ENCODE measurements around the gene IQCM. TPM values are rescaled to one million over a fixed set of nuclear protein-coding genes. Genes with fewer than 3 reads are reported as not detected.
"Not testable (repeated sequence)": the region's sequence is repeated elsewhere in the genome, so short reads cannot be mapped to it uniquely, and the experiment has no call there.

IQCM gene
- total and polyA plus RNA-seq, 2 donors = not detected

DNA sequence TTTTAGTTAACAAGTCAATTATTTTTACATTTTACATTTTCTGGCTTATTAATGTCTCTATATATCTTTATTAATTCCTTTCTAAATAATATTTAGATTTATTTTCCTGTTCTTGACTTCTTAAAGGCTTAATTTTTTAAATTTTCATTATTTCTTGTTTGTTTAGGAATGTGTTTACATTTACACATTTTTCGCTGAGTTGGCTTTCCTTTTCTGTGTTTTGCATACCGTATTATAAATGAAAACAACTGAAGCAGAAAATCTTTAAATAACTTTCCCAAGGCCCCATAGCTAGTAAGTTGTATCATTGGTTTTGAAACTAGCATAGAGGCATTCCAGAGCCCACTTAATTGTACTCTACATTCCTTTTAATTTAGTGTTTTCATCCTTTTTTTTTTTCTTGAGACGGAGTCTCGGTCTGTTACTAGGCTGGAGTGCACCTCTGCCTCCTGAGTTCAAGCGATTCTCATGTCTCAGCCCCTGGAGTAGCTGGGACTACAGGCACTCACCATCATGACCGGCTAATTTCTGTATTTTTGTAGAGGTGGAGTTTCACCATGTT is 261.6 kb downstream of the IQCM start:
- 83% methylated on average over 6 of the region's 6 CpGs for WGBS
- H3K4me3 ChIP-seq (ENCODE audit: low read depth, low read length) = no peak overlapping the region
- no peaks in the 10 kb centered on the region for H3K4me1 ChIP-seq (ENCODE audit: insufficient read depth)
- no peaks in the 10 kb centered on the region for H3K36me3 ChIP-seq (ENCODE audit: insufficient read depth)
- H3K27ac ChIP-seq (ENCODE audit: low read depth) = no peak overlapping the region
- no peak for DNase-seq (ENCODE audit: extremely low spot score)

DNA sequence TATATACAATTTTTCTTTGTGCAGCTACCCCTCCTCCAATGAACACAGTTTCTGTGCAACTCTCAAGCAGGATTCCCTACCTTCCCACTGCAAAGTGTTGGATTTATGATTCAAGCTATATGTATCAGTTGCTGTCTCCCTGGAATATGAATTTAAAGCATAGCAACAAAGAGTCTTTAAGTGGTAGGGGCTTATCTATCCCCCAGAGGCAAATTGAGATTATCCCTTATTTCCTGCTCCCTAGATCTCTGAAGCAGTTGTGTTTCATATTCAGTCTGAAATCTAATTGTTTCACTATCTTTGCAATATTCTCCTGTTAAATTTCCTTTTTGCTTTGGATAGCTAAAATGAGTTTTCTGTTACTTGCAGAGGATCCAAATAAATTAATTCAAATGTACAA is 263.0 kb downstream of the IQCM start:
- no peaks in the 10 kb centered on the region for H3K4me1 ChIP-seq (ENCODE audit: insufficient read depth)
- no peak overlapping the region for H3K4me3 ChIP-seq (ENCODE audit: low read depth, low read length)
- H3K27ac ChIP-seq (ENCODE audit: low read depth) = no peak overlapping the region
- no peak for DNase-seq (ENCODE audit: extremely low spot score)
- H3K36me3 ChIP-seq (ENCODE audit: insufficient read depth) = no peaks in the 10 kb centered on the region

DNA sequence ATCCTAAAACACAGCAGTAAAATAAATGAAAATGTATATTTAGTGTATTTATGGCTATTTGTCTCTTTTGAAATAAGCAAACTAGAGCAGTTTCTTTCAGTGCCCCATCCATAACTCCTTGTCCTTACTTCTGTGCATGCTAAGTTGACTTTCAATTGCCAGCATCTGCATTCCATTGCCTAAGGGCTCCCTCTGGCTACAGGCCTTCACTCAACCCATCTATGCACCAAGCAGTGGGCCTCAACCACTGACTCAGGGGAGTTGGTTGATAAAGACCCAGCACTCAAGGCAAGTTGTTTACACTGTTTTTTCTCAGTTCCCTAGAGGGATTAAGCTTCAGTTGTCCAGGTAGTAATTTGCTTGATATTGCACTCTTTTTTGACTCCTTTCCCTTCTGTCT is 265.7 kb downstream of the IQCM start:
- H3K36me3 ChIP-seq (ENCODE audit: insufficient read depth) = no peaks in the 10 kb centered on the region
- no peak overlapping the region for H3K27ac ChIP-seq (ENCODE audit: low read depth)
- no peak for DNase-seq (ENCODE audit: extremely low spot score)
- no peak overlapping the region for H3K4me3 ChIP-seq (ENCODE audit: low read depth, low read length)
- no peaks in the 10 kb centered on the region for H3K4me1 ChIP-seq (ENCODE audit: insufficient read depth)

DNA sequence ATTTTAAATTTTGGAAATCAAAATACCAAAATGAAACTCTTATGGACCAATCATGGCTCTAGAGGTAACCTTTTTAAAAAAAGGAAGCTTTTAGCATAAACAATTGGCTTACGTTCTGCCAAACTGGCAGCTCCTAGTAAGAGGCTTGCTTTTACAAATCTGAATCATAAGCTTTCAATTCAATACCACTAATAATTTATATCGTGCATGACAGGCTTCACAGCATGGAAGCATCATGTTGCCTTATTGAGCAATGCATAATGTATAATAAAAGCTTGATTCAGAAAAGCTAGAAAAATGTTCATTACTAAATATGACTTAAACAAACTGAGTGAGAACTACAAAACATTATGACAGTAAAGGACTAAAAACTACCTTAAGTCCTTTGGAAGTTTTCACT is 280.9 kb downstream of the IQCM start:
- no peak for DNase-seq (ENCODE audit: extremely low spot score)
- H3K4me3 ChIP-seq (ENCODE audit: low read depth, low read length) = no peak overlapping the region

DNA sequence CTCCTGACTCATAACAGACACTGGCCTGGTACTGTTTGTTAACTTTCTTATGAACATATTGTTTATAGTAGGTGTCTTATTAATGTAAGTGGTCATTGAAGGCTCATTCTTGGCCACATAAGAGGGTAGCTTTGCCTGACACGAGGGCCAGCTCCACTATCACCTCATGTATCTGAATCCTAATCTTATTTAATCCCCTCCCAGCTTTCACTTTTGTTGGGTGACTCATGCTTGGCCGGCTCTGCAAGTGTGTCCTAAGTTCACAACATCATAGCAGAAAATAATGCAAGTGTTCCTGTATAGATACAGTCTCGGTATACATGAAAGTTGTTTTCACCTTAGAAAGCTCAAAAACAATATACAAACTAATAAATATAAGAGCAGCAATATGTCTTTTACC is 283.8 kb downstream of the IQCM start:
- H3K27ac ChIP-seq (ENCODE audit: low read depth) = no peak overlapping the region
- 16% methylated on average over 3 of the region's 3 CpGs for WGBS
- no peak overlapping the region for H3K4me3 ChIP-seq (ENCODE audit: low read depth, low read length)
- H3K36me3 ChIP-seq (ENCODE audit: insufficient read depth) = no peaks in the 10 kb centered on the region
- H3K4me1 ChIP-seq (ENCODE audit: insufficient read depth) = no peaks in the 10 kb centered on the region
- DNase-seq (ENCODE audit: extremely low spot score) = no peak

More for the DNA sequence above, 280.9 kb downstream of the IQCM start:
- Histone ChIP-seq H3K4me1 (ENCODE audit: insufficient read depth) (no peaks in the 10 kb centered on the region), H3K36me3 (ENCODE audit: insufficient read depth) (no peaks in the 10 kb centered on the region), H3K27ac (ENCODE audit: low read depth) (no peak overlapping the region)
- 53% methylated on average over 2 of the region's 2 CpGs for WGBS

DNA sequence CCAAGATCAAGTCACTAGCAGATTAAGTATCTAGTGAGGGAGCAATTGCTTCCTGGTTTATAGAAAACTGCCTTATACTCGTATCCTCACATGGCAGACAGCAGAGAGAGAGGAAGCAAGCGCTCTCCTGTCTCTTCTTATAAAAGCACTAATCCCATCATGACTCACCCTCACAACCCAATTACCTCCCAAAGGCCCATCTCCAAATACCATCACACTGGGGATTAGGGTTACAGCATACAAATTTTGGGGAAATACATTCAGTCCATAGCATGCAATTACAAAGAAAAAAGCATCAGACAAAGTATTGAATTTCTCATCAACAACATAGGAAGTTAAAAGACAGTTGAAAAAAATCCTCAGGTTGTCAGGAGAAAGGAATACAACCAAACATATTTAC is 292.6 kb downstream of the IQCM start:
- no peak for DNase-seq (ENCODE audit: extremely low spot score)
- H3K36me3 ChIP-seq (ENCODE audit: insufficient read depth) = no peaks in the 10 kb centered on the region
- H3K27ac ChIP-seq (ENCODE audit: low read depth) = no peak overlapping the region
- 79% methylated on average over 2 of the region's 2 CpGs for WGBS
- no peaks in the 10 kb centered on the region for H3K4me1 ChIP-seq (ENCODE audit: insufficient read depth)
- H3K4me3 ChIP-seq (ENCODE audit: low read depth, low read length) = no peak overlapping the region

DNA sequence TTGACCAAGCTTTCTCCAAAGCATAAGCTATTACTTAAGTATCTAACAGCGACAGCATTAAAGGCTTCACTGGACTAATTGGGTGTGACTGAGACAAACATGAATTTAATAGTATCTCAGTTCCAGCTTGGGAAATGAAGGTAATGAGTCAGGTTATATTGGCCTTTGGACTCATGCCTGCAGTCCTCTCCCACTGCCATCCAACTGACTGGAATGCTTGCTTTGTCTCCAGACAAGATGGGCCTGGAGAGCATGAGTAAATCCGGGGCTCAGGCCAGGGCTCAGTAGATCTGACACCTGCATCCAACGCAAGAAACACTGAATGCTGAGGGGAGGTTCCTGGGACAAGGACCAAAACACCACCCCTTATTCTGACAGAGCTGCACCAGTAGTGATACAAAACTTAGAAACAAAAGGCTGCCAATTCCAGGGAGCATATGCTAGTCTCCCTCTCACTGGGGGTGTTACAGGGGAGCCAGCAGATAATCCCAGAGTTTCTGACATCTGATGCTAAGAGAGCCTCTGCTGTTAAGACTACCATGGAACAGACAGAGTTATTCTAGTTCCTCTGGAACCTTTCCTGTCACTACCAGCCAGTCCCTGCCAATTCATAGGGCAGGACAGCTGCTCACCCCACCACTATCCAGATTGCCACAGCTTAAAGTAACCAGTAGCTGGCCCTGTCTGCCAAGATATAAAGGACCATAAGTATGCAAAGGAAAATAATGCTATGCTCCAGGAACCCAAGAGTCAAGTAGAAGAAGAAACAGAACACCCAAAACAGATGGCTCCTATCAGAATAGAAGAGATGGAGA is 293.8 kb downstream of the IQCM start:
- WGBS = 53% methylated on average over 3 of the region's 3 CpGs

DNA sequence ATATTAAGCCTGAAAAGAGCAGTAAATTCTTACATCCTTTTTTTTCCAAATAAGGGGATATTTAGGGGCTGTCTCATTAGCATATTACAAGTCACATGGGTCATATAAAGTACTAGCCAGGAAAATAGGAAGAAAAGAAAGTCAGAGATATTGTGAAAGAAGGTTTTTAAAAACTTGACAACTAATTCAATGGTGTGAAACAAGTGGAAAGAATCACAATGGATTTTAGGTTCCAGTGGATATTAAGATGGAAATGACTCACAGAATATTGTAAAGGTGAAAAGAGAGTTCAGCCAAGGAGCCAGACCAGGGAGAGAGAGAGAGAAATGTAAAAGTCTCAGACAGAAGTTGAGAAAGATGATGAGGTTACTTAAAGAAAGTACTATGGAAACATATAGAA is 297.2 kb downstream of the IQCM start:
- Histone ChIP-seq H3K4me1 (ENCODE audit: insufficient read depth) (no peaks in the 10 kb centered on the region), H3K27ac (ENCODE audit: low read depth) (no peak overlapping the region), H3K4me3 (ENCODE audit: low read depth, low read length) (no peak overlapping the region), H3K36me3 (ENCODE audit: insufficient read depth) (no peaks in the 10 kb centered on the region)
- no peak for DNase-seq (ENCODE audit: extremely low spot score)

More for the DNA sequence above, 293.8 kb downstream of the IQCM start:
- Histone ChIP-seq H3K4me1 (ENCODE audit: insufficient read depth) (no peaks in the 10 kb centered on the region), H3K36me3 (ENCODE audit: insufficient read depth) (no peaks in the 10 kb centered on the region), H3K4me3 (ENCODE audit: low read depth, low read length) (no peak overlapping the region), H3K27ac (ENCODE audit: low read depth) (no peak overlapping the region)
- DNase-seq (ENCODE audit: extremely low spot score) = no peak

DNA sequence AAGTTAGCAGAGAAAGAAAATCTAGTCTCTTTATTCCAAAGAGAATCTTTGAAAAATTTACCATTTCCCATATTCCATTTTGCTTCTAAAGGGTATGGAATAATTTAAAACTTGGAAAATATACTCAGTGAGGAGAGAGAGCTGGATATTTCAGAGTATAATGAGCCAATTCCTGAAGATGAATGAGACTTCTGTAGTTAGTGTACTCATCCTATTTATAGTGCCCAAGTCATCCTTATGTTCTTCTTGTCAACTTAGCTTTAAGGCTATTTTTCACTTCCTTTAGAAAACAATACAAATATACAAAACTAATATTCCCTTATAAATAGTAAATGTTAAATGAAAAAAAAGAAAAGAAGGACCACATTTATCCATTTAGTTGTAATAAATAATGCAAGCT is 302.6 kb downstream of the IQCM start:
- no peak for DNase-seq (ENCODE audit: extremely low spot score)
- Histone ChIP-seq H3K4me3 (ENCODE audit: low read depth, low read length) (no peak overlapping the region), H3K4me1 (ENCODE audit: insufficient read depth) (no peaks in the 10 kb centered on the region), H3K27ac (ENCODE audit: low read depth) (no peak overlapping the region), H3K36me3 (ENCODE audit: insufficient read depth) (no peaks in the 10 kb centered on the region)

DNA sequence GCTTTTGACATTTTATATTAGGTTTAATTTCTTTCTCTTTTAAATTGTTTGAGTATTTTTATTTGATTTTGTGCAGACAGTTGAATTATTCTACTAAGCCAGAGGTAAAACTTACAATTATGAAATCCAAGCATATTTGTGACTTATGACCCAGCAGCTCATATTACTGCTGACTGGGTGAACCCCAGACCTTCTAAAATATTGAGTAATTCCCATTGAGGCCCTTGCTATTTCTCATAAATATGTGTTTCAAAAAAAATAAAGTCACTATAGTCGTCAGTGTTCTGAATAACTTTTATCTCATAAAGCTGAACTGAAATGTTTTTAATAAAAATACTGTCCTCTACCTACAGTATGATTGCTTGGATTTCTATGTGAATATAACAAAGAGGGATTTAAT is 303.1 kb downstream of the IQCM start:
- H3K4me1 ChIP-seq (ENCODE audit: insufficient read depth) = no peaks in the 10 kb centered on the region
- no peak for DNase-seq (ENCODE audit: extremely low spot score)
- H3K4me3 ChIP-seq (ENCODE audit: low read depth, low read length) = no peak overlapping the region
- 25% methylated on average over 1 of the region's 1 CpG for WGBS
- no peak overlapping the region for H3K27ac ChIP-seq (ENCODE audit: low read depth)
- no peaks in the 10 kb centered on the region for H3K36me3 ChIP-seq (ENCODE audit: insufficient read depth)

DNA sequence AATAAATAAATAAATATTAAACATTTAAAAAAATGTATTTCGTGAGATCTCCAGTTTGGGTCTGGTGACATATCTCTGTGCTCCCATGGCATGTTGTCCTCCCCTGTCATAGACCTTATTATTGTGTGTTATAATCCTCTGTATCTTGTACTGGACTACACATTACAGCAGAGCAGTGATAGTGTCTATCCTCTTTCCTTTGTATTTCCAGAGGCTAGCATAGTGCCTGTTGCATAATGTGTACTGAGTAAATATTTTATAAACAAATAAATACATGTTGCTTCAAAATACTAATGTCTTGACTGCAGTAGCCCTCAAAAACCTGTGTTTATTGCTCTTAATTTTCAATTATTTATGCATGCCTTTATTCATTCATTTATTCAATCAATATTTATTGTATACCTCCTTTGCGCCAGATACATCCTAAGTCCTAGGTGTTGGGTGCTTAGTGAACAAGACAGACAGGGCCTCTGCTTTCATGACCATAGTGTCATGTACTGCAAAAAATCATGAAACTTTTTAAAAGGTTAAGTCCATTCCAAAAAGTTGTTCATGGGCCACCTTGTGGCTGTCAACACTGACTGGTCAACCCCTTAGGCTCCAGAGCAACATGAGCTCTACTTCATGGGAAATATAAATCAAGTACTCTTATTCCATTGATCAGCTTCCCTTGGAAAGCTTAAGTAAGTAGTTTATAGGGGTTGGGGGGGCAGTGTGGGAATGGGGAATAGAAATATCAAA is 303.9 kb downstream of the IQCM start:
- WGBS = 95% methylated on average over 2 of the region's 2 CpGs
- H3K36me3 ChIP-seq (ENCODE audit: insufficient read depth) = no peaks in the 10 kb centered on the region
- no peak overlapping the region for H3K4me3 ChIP-seq (ENCODE audit: low read depth, low read length)
- H3K27ac ChIP-seq (ENCODE audit: low read depth) = no peak overlapping the region
- no peaks in the 10 kb centered on the region for H3K4me1 ChIP-seq (ENCODE audit: insufficient read depth)
- DNase-seq (ENCODE audit: extremely low spot score) = no peak

DNA sequence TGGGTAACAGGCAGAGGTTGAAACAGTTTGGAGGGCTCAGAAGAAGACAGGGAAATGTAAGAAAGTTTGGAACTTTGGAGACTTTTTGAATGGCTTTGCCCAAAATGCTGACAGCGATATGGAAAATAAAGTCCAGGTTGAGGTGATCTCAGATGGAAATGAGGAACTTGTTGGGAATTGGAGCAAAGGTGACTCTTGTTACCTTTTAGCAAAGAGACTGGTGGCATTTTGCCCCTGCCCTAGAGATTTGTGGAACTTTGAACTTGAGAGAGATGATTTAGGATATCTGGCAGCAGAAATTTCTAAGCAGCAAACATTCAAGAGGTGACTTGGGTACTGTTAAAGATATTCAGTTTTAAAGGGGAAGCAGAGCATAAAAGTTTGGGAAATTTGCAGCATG is 308.3 kb downstream of the IQCM start:
- not testable (repeated sequence) for H3K4me3 ChIP-seq (ENCODE audit: low read depth, low read length); DNase-seq (ENCODE audit: extremely low spot score); H3K36me3 ChIP-seq (ENCODE audit: insufficient read depth); H3K4me1 ChIP-seq (ENCODE audit: insufficient read depth); H3K27ac ChIP-seq (ENCODE audit: low read depth)
- 100% methylated on average over 1 of the region's 1 CpG for WGBS

DNA sequence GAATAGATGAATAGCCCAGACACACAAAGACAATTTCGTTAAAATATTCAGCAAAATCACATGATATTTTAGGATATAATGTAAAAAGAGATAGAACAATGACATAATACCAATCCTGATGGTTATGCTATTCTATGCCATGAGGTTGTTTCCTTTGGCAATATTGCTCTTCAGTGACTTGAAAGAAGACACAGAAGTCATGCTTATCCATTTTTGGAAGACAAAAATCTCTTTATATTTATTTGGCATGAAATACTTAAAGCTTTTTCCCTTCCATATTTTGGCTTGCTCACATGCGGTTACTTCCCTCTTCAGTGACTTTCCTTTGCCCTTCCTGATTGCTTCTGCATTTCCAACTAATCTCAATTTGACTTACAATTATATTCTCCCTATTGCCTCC is 314.8 kb downstream of the IQCM start:
- DNase-seq (ENCODE audit: extremely low spot score) = no peak
- no peak overlapping the region for H3K4me3 ChIP-seq (ENCODE audit: low read depth, low read length)
- 79% methylated on average over 2 of the region's 2 CpGs for WGBS
- H3K4me1 ChIP-seq (ENCODE audit: insufficient read depth) = no peaks in the 10 kb centered on the region
- no peak overlapping the region for H3K27ac ChIP-seq (ENCODE audit: low read depth)
- H3K36me3 ChIP-seq (ENCODE audit: insufficient read depth) = no peaks in the 10 kb centered on the region

DNA sequence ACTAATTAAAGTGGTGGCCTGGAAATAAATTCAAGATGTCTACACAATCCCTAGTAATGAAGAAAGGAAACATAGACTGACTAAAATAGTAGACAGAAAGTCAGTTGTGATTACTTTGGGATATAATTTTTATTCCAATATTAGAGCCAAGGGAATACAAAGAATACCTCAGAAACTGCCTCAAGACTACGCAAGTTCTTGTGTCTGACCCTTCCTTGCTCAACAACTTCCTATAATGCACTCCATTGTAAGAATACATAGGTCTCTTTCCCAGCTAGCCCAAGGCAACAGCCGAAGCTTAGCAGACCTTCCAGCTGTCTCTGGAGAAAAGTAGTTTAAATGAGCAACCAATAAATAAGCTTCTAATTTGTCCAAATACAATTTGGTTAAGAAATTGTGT is 315.9 kb downstream of the IQCM start:
- 88% methylated on average over 2 of the region's 2 CpGs for WGBS
- Histone ChIP-seq H3K4me1 (ENCODE audit: insufficient read depth) (no peaks in the 10 kb centered on the region), H3K4me3 (ENCODE audit: low read depth, low read length) (no peak overlapping the region), H3K27ac (ENCODE audit: low read depth) (no peak overlapping the region), H3K36me3 (ENCODE audit: insufficient read depth) (no peaks in the 10 kb centered on the region)
- DNase-seq (ENCODE audit: extremely low spot score) = no peak
